OCI-LY1 (cell line): ENCODE results near the gene KCP.

Experiments
- CTCF ChIP-seq: fragments of 200-600 bp; sonication (generic), shearing (Covaris generic); IDR thresholded peaks from 2 replicates; pipeline ENCODE4 v1.5.1; 2017; ENCODE audit warnings: mild to moderate bottlenecking, antibody characterized with exemption, low read length, moderate library complexity, mixed read lengths
- EZH2 ChIP-seq: fragments of 200-600 bp; sonication (generic), shearing (Covaris generic); IDR thresholded peaks from 2 replicates; pipeline ENCODE4 v1.8.0; 2017; ENCODE audit warnings: borderline replicate concordance, mixed run types, mild to moderate bottlenecking, antibody characterized with exemption, low read length, moderate library complexity, mixed read lengths

- TF ChIP-seq CTCF, result no peak
- no peak for TF ChIP-seq EZH2
These were observed 43.3 kb downstream of the KCP start for GRCh38 chr7:128867241-128867640.
